Measurements from ENCODE around the gene POMZP3.
"Not testable (repeated sequence)": the region's sequence is repeated elsewhere in the genome, so short reads cannot be mapped to it uniquely, and the experiment has no call there.

The POMZP3 gene

DNA sequence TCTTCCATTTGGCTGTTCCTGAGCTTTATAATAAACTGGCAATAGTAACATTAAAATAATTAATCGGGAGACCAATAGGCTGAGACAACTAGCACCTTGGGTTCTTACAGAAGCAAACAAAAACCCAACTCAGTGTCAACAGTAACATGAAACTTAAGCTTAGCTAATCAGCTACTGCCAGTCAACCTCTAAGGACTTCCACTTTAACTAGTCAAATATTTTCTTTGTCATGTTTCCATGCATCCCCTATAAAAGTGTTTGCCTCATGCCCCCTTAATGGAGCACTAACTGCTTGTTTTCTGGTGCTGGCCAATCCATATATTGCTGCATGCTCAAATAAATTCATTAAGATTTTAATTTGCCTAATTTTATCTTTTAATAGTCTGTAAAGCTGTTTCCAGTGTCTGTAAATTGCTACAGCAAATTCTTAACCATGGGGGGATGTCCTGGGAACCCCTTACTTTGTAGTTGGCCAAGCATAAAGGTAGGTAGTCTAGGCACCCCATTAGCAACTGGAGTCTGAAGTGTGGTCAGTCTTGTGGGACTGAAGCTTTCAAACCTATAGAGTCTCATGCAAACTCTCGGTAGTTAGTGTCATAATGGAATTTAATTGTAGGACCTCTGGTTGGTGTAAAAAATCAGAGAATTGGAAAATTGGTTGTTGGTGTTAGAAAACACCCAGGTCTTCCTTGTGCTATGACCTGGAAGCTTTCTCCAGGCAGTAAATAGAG is 40.3 kb downstream of the POMZP3 start:
- H3K36me3 ChIP-seq (ENCODE audit: insufficient read depth, low read length); H3K9me3 ChIP-seq (ENCODE audit: insufficient read depth, low read depth, low read length); H3K9ac ChIP-seq (ENCODE audit: low read depth, low read length); H3K4me3 ChIP-seq (ENCODE audit: low read length); H3K27ac ChIP-seq (ENCODE audit: low read depth, low read length); H3K4me1 ChIP-seq (ENCODE audit: insufficient read depth, low read length); H3K27me3 ChIP-seq (ENCODE audit: insufficient read depth, low read length): not testable (repeated sequence)
- WGBS, result 97% methylated on average over 2 of the region's 2 CpGs

DNA sequence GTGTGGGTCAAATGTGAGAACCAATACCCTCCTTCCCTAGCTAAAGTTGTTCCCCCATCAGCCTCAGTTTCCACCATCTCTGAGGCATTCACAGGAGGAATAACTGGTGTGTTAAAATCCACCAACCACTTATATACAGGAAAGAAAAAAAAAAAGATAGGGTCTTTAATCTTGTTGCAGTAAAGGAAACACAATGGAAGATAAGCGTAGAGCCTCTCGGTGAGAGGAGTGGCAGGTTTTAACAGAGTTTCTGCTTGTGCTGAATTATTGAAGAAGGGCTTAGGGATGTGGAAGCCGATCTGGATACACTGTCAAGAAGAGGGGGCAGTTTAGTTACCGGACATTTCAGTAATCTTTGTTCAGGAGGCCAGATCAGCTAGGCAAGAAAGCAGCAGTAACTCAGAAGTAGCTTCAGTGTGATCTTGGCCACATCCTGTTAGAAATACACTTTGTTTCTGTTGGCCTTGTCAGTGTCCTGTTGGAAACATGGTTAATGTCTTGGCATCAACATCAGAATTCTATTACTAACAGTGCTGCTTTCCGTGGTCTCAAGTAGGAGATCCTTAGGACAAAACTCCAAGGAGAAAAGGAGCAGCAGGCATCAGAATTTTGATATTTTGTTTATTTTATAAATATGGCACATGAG is 43.3 kb downstream of the POMZP3 start:
- H3K9ac ChIP-seq (ENCODE audit: low read depth, low read length); H3K4me3 ChIP-seq (ENCODE audit: low read length); H3K27me3 ChIP-seq (ENCODE audit: insufficient read depth, low read length); H3K4me1 ChIP-seq (ENCODE audit: insufficient read depth, low read length); H3K9me3 ChIP-seq (ENCODE audit: insufficient read depth, low read depth, low read length); H3K27ac ChIP-seq (ENCODE audit: low read depth, low read length); H3K36me3 ChIP-seq (ENCODE audit: insufficient read depth, low read length): not testable (repeated sequence)
- WGBS, result 95% methylated on average over 5 of the region's 5 CpGs

DNA sequence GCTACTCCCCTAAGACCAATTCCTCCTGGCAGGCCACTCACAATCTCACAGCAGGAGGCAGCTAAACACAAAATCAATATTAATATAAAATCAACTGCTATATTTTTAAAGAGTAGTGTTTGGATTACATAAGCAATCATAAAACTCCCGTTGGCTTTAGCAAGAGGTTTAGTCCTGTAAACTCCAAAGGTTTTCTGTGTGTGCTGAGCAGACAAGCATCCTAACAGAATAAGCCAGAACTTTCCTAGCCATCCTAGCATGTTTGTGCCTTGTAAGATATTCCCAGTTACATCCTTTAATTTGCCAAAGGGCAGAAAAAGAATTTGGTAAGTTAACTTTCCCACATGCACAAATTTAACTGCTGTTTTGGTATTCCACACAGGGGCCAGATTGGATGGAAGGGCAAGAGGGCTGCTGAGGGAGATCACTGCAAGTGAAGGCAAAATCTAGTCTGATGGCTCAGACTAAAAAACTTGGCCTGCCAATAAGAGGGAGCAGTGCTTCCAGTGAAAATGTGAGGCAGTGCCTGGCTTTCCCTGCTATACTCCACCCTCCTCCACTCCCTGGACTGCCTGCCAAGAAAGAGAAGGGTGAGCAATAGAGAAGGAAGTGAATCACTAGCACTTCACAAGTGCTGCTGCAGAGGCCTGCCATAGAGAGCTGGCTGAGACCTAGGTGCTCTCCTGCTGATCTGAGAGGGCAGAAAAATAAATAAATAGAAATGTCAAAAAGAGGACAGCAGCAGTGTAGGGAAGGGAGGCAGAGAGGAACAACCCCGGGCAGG is 44.0 kb downstream of the POMZP3 start:
- H3K27me3 ChIP-seq (ENCODE audit: insufficient read depth, low read length); H3K4me1 ChIP-seq (ENCODE audit: insufficient read depth, low read length); H3K9ac ChIP-seq (ENCODE audit: low read depth, low read length); H3K27ac ChIP-seq (ENCODE audit: low read depth, low read length); H3K36me3 ChIP-seq (ENCODE audit: insufficient read depth, low read length); H3K4me3 ChIP-seq (ENCODE audit: low read length); H3K9me3 ChIP-seq (ENCODE audit: insufficient read depth, low read depth, low read length): not testable (repeated sequence)
- no CpG with 5 or more reads among the region's 2 CpGs for WGBS

DNA sequence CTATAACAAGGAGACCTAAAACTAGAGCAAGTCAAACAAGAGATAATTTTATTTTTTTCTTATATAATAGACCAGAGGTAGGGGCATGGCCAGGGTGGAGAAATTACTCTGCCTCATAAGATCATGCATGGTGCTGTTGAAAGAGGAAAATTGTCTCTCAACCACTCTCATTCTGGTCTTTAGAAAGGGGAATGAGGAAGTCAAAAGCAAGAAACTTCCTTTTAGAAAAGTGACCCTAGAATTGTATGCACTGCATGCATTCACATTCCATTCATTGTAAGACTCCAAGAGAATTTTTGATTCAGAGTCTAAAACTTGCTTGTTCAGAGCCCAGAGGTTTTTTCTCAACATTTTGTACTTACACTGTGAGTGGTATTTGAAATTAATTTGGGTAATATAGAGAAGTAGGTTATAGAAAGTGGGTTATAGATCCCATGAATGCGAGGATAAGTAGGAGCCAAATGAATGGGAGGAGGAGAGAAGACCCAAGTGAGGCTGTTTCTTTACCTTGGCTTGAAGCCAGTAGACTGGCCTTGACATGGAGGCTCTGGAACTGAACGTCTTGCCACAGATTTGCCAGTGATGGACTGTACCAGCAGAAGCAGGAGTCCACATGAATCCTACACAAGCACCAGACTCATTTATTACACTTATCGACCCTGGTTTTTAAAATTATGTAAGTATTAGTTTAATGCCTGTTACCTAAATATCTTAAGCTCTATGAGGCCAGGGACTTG is 51.0 kb downstream of the POMZP3 start:
- H3K27me3 ChIP-seq (ENCODE audit: insufficient read depth, low read length); H3K9me3 ChIP-seq (ENCODE audit: insufficient read depth, low read depth, low read length); H3K4me3 ChIP-seq (ENCODE audit: low read length); H3K9ac ChIP-seq (ENCODE audit: low read depth, low read length); H3K4me1 ChIP-seq (ENCODE audit: insufficient read depth, low read length); H3K36me3 ChIP-seq (ENCODE audit: insufficient read depth, low read length); H3K27ac ChIP-seq (ENCODE audit: low read depth, low read length): not testable (repeated sequence)
- WGBS, result 85% methylated on average over 2 of the region's 3 CpGs

DNA sequence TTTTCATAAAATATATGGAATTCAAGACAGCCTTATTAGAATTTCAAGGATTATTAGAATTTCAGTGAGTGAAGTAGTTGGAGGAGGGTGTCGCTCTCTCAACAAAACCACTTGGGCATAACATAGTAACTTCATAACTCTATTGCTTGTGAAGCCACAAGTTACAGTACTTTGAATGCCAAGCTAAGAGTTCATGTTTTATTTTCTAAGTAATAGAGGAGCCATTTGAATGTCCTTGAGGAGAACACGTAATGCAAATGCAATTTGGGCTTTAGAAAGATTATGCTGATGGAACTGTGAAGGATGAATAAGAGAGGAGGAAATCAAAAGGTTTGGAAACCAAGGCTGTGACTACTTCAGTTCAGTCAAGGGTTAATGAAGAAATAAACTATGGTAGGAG is 51.6 kb downstream of the POMZP3 start:
- WGBS, result no CpG with 5 or more reads among the region's 2 CpGs
- H3K4me3 ChIP-seq (ENCODE audit: low read length); H3K27me3 ChIP-seq (ENCODE audit: insufficient read depth, low read length); H3K9me3 ChIP-seq (ENCODE audit: insufficient read depth, low read depth, low read length); H3K36me3 ChIP-seq (ENCODE audit: insufficient read depth, low read length); H3K27ac ChIP-seq (ENCODE audit: low read depth, low read length); H3K4me1 ChIP-seq (ENCODE audit: insufficient read depth, low read length); H3K9ac ChIP-seq (ENCODE audit: low read depth, low read length): not testable (repeated sequence)

DNA sequence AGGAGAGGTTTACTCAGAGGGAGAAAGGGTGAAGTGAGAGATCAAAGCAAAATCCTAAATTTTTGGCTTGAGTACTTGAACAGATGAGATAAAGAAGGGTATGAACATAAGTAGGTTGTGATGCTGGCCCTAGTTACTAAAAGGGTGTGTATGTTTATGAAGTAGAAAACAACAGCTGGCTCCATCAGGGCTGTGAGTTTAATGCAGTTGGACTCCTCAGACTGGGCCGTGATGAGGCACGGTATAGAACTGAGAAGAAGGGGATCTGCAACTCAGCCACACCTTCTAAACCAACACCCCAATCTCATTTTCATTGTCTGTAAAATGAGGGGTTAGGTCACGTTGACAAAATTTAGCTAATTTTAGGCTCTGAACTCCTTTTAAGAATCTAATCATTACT is 54.8 kb downstream of the POMZP3 start:
- H3K36me3 ChIP-seq (ENCODE audit: insufficient read depth, low read length); H3K9me3 ChIP-seq (ENCODE audit: insufficient read depth, low read depth, low read length); H3K4me1 ChIP-seq (ENCODE audit: insufficient read depth, low read length); H3K4me3 ChIP-seq (ENCODE audit: low read length); H3K27ac ChIP-seq (ENCODE audit: low read depth, low read length); H3K9ac ChIP-seq (ENCODE audit: low read depth, low read length); H3K27me3 ChIP-seq (ENCODE audit: insufficient read depth, low read length): not testable (repeated sequence)
- WGBS, result 90% methylated on average over 3 of the region's 3 CpGs

DNA sequence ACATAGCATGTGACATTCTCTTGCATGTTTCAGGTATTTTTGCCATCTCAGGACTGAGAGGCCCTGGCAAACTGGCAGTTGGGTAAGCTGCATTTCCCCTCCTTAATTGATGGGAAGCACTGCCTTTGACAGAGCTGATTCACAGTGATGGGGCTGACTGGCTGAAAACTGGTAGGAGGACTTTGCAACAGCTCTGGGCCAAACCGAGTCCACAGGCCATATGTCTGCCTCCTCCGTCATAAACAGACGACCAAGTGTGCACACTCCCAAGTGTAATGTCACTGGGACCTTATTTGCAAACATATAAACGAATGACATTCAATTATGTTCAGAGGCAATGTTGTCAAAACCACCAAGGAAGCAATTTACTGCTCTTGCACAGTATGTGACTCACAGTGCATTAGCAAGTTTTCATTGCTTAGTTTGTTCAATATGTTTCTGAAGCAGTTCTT is 56.7 kb downstream of the POMZP3 start:
- H3K9me3 ChIP-seq (ENCODE audit: insufficient read depth, low read depth, low read length); H3K4me3 ChIP-seq (ENCODE audit: low read length); H3K27ac ChIP-seq (ENCODE audit: low read depth, low read length); H3K9ac ChIP-seq (ENCODE audit: low read depth, low read length); H3K4me1 ChIP-seq (ENCODE audit: insufficient read depth, low read length); H3K27me3 ChIP-seq (ENCODE audit: insufficient read depth, low read length): not testable (repeated sequence)
- WGBS, result 91% methylated on average over 4 of the region's 4 CpGs
- peaks cover 10% of the 10 kb centered on the region for H3K36me3 ChIP-seq (ENCODE audit: insufficient read depth, low read length)

DNA sequence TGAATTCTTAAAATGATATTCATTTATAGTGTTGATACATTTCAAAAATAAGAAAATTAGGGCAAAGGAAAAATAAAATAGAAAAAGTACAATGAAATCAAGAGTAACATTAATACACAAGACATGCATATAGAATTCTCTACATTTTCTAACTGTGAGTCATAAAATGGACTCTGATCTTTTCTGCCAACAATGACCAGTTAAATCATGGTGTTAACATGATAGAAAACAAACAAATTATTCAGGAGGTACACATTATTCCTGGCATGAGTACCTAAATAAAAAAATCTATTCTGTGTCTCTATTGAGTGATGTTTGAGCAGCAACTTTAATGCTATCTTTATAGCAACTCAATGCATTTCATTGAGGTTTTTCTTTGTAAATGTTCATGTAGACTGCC is 58.3 kb downstream of the POMZP3 start:
- not testable (repeated sequence) for H3K9me3 ChIP-seq (ENCODE audit: insufficient read depth, low read depth, low read length); H3K27me3 ChIP-seq (ENCODE audit: insufficient read depth, low read length); H3K27ac ChIP-seq (ENCODE audit: low read depth, low read length); H3K4me3 ChIP-seq (ENCODE audit: low read length); H3K4me1 ChIP-seq (ENCODE audit: insufficient read depth, low read length); H3K9ac ChIP-seq (ENCODE audit: low read depth, low read length)
- peaks cover 10% of the 10 kb centered on the region for H3K36me3 ChIP-seq (ENCODE audit: insufficient read depth, low read length)

DNA sequence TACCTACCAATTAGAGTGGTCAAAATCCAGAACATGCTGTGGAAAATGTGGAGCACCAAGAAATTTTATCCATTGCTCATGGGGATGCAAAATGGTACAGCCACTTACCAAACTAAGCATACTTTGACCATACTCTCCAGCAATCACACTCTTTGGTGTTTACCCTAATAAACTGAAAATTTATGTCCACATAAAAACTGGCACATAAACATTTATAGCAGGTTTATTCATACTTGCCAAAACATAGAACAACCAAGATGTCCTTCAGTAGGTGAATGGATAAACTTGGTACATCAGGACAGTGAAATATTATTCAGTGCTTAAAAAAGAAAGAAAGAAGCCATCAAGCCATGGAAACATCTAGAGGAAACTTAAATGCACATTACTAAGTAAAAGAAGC is 59.3 kb downstream of the POMZP3 start:
- peaks cover 10% of the 10 kb centered on the region for H3K36me3 ChIP-seq (ENCODE audit: insufficient read depth, low read length)
- not testable (repeated sequence) for H3K9ac ChIP-seq (ENCODE audit: low read depth, low read length); H3K9me3 ChIP-seq (ENCODE audit: insufficient read depth, low read depth, low read length); H3K4me3 ChIP-seq (ENCODE audit: low read length); H3K27me3 ChIP-seq (ENCODE audit: insufficient read depth, low read length); H3K4me1 ChIP-seq (ENCODE audit: insufficient read depth, low read length); H3K27ac ChIP-seq (ENCODE audit: low read depth, low read length)

DNA sequence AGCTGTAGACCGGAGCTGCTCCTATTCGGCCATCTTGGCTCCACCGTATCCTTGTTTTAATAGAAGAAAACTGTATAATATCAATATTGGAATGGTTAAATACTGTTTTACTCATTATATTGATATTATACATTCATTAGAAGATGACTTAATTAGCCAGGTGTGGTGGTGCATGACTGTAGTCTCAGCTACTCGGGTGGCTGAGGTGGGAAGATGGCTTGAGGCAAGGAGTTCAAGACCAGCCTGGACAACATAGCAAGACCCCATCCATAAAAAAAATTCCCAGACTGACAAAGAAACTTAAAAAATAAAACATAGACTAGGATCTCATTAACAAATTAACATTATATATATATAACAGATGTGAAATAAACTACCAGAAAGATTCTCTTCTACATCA is 59.8 kb downstream of the POMZP3 start:
- H3K4me3 ChIP-seq (ENCODE audit: low read length), result not testable (repeated sequence)

DNA sequence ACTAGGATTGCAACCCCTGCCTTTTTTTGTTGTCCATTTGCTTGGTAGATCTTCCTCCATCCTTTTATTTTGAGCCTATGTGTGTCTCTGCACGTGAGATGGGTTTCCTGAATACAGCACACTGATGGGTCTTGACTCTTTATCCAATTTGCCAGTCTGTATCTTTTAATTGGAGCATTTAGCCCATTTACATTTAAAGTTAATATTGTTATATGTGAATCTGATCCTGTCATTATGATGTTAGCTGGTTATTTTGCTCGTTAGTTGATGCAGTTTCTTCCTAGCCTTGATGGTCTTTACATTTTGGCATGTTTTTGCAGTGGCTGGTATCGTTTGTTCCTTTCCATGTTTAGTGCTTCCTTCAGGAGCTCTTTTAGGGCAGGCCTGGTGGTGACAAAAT is 62.1 kb downstream of the POMZP3 start:
- not testable (repeated sequence) for H3K4me1 ChIP-seq (ENCODE audit: insufficient read depth, low read length); H3K9me3 ChIP-seq (ENCODE audit: insufficient read depth, low read depth, low read length); H3K27ac ChIP-seq (ENCODE audit: low read depth, low read length); H3K9ac ChIP-seq (ENCODE audit: low read depth, low read length); H3K27me3 ChIP-seq (ENCODE audit: insufficient read depth, low read length); H3K4me3 ChIP-seq (ENCODE audit: low read length)
- H3K36me3 ChIP-seq (ENCODE audit: insufficient read depth, low read length), result peaks cover 10% of the 10 kb centered on the region
- WGBS, result 100% methylated on average over 1 of the region's 3 CpGs

More for the DNA sequence above, 59.8 kb downstream of the POMZP3 start:
- H3K9me3 ChIP-seq (ENCODE audit: insufficient read depth, low read depth, low read length); H3K27ac ChIP-seq (ENCODE audit: low read depth, low read length); H3K9ac ChIP-seq (ENCODE audit: low read depth, low read length); H3K4me1 ChIP-seq (ENCODE audit: insufficient read depth, low read length); H3K27me3 ChIP-seq (ENCODE audit: insufficient read depth, low read length): not testable (repeated sequence)
- peaks cover 10% of the 10 kb centered on the region for H3K36me3 ChIP-seq (ENCODE audit: insufficient read depth, low read length)
- 90% methylated on average over 1 of the region's 4 CpGs for WGBS
